ENCODE results near the gene SULT1A2. TPM values are rescaled to one million over a fixed set of nuclear protein-coding genes. Genes with fewer than 3 reads are reported as not detected.
"Not testable (repeated sequence)": the region's sequence is repeated elsewhere in the genome, so short reads cannot be mapped to it uniquely, and the experiment has no call there.

The SULT1A2 gene
- total RNA-seq, 1 experiment from 2014 or later: 21.8 TPM

GRCh38 chr16:28604186-28604565 lies 7.3 kb upstream of the SULT1A2 start:
- Histone ChIP-seq H3K4me2 (no peak overlapping the region), H3K9me3 (ENCODE audit: insufficient read depth, low read depth) (no peaks in the 10 kb centered on the region), H3K4me3 (no peak overlapping the region), H3K4me1 (replicated peaks; ENCODE audit: insufficient read depth) (peaks cover 2% of the 10 kb centered on the region), H3K27ac (no peak overlapping the region), H3K79me2 (ENCODE audit: low read depth) (peaks cover 8% of the 10 kb centered on the region; the same call in 1 of the 2 replicates), H2AFZ (no peak overlapping the region), H3K27me3 (ENCODE audit: insufficient read depth, low read depth) (no peaks in the 10 kb centered on the region), H3K36me3 (ENCODE audit: low read depth) (no peaks in the 10 kb centered on the region), H4K20me1 (ENCODE audit: insufficient read depth) (no peaks in the 10 kb centered on the region), H3K9me2 (ENCODE audit: insufficient read depth) (no peaks in the 10 kb centered on the region), H3F3A (ENCODE audit: insufficient read depth, low read depth) (peaks cover 14% of the 10 kb centered on the region)
- DNase-seq: no peak
- BruUV-seq (replicated peaks): no TSS peak
- ChIA-PET CTCF (no interaction called here), POLR2A (ENCODE audit: unreplicated experiment) (no interaction called here)
- intact Hi-C loops (cut with micrococcal nuclease; ENCODE audit: unreplicated experiment): no loop called here
- no peak for TF ChIP-seq CTCF (conservative IDR thresholded peaks at IDR 0.05)
- TF ChIP-seq EZH2 (IDR thresholded peaks at IDR 0.05; ENCODE audit: low read depth): no peak

GRCh38 chr16:28603381-28604185 lies 6.7 kb upstream of the SULT1A2 start:
- intact Hi-C loops (cut with micrococcal nuclease; ENCODE audit: unreplicated experiment): no loop called here
- Histone ChIP-seq H3K9me3 (ENCODE audit: insufficient read depth, low read depth) (no peaks in the 10 kb centered on the region), H3K27ac (no peak overlapping the region), H3F3A (ENCODE audit: insufficient read depth, low read depth) (peaks cover 14% of the 10 kb centered on the region; the same call in 1 of the 2 replicates), H3K4me3 (no peak overlapping the region), H4K20me1 (ENCODE audit: insufficient read depth) (no peaks in the 10 kb centered on the region), H3K27me3 (ENCODE audit: insufficient read depth, low read depth) (no peaks in the 10 kb centered on the region), H3K36me3 (ENCODE audit: low read depth) (no peaks in the 10 kb centered on the region), H2AFZ (no peak overlapping the region), H3K79me2 (ENCODE audit: low read depth) (0 out of 2 replicates have a peak, but pooled peaks cover 6% of the 10 kb centered on the region), H3K4me1 (replicated peaks; ENCODE audit: insufficient read depth) (no peaks in the 10 kb centered on the region), H3K4me2 (no peak overlapping the region), H3K9me2 (ENCODE audit: insufficient read depth) (no peaks in the 10 kb centered on the region)
- TF ChIP-seq CTCF (conservative IDR thresholded peaks at IDR 0.05): no peak
- TF ChIP-seq EZH2 (IDR thresholded peaks at IDR 0.05; ENCODE audit: low read depth): no peak
- ChIA-PET POLR2A (ENCODE audit: unreplicated experiment) (no interaction called here), CTCF (no interaction called here)
- no TSS peak for BruUV-seq (replicated peaks)
- DNase-seq: no peak

GRCh38 chr16:28602529-28602928 lies 5.7 kb upstream of the SULT1A2 start:
- Histone ChIP-seq H3K27me3 (ENCODE audit: insufficient read depth, low read depth) (no peaks in the 10 kb centered on the region), H3K9me3 (ENCODE audit: insufficient read depth, low read depth) (no peaks in the 10 kb centered on the region), H3K36me3 (ENCODE audit: low read depth) (no peaks in the 10 kb centered on the region), H3K4me2 (no peak overlapping the region), H2AFZ (no peak overlapping the region), H3F3A (ENCODE audit: insufficient read depth, low read depth) (peaks cover 21% of the 10 kb centered on the region), H3K9me2 (ENCODE audit: insufficient read depth) (no peaks in the 10 kb centered on the region), H4K20me1 (ENCODE audit: insufficient read depth) (no peaks in the 10 kb centered on the region), H3K4me1 (replicated peaks; ENCODE audit: insufficient read depth) (peaks cover 8% of the 10 kb centered on the region), H3K4me3 (no peak overlapping the region), H3K27ac (no peak overlapping the region), H3K79me2 (ENCODE audit: low read depth) (no peaks in the 10 kb centered on the region)
- TF ChIP-seq CTCF (conservative IDR thresholded peaks at IDR 0.05): no peak
- CTCF ChIA-PET: no interaction called here
- POLR2A ChIA-PET (ENCODE audit: unreplicated experiment): interaction anchor here (0.6 kb wide), 1 partner anchor 14 kb away, joined by 4 read pairs; no protein-coding TSS in a partner anchor
- DNase-seq: no peak
- no TSS peak for BruUV-seq (replicated peaks)
- intact Hi-C loops (cut with micrococcal nuclease; ENCODE audit: unreplicated experiment): no loop called here

GRCh38 chr16:28602062-28602461 lies 5.2 kb upstream of the SULT1A2 start:
- intact Hi-C loops (cut with micrococcal nuclease; ENCODE audit: unreplicated experiment); H3K27me3 ChIP-seq (ENCODE audit: insufficient read depth, low read depth); H3K4me3 ChIP-seq; BruUV-seq (replicated peaks); H4K20me1 ChIP-seq (ENCODE audit: insufficient read depth); H3K9me3 ChIP-seq (ENCODE audit: insufficient read depth, low read depth); H3K27ac ChIP-seq; H2AFZ ChIP-seq; H3K4me2 ChIP-seq; H3K36me3 ChIP-seq (ENCODE audit: low read depth); CTCF ChIA-PET; H3K79me2 ChIP-seq (ENCODE audit: low read depth); DNase-seq; H3K9me2 ChIP-seq (ENCODE audit: insufficient read depth): not testable (repeated sequence)
- POLR2A ChIA-PET (ENCODE audit: unreplicated experiment): interaction anchor here (0.6 kb wide), 1 partner anchor 15 kb away, joined by 4 read pairs; no protein-coding TSS in a partner anchor
- peaks cover 13% of the 10 kb centered on the region for H3K4me1 ChIP-seq (replicated peaks; ENCODE audit: insufficient read depth)
- peaks cover 25% of the 10 kb centered on the region for H3F3A ChIP-seq (ENCODE audit: insufficient read depth, low read depth)

GRCh38 chr16:28601589-28601988 lies 4.7 kb upstream of the SULT1A2 start:
- H3K4me3 ChIP-seq; H3K79me2 ChIP-seq (ENCODE audit: low read depth); H3K4me2 ChIP-seq; H3K9me3 ChIP-seq (ENCODE audit: insufficient read depth, low read depth); H3K27ac ChIP-seq; BruUV-seq (replicated peaks); H3K27me3 ChIP-seq (ENCODE audit: insufficient read depth, low read depth); CTCF ChIA-PET; DNase-seq; H4K20me1 ChIP-seq (ENCODE audit: insufficient read depth); H3K9me2 ChIP-seq (ENCODE audit: insufficient read depth); intact Hi-C loops (cut with micrococcal nuclease; ENCODE audit: unreplicated experiment); POLR2A ChIA-PET (ENCODE audit: unreplicated experiment); H3K36me3 ChIP-seq (ENCODE audit: low read depth); H2AFZ ChIP-seq: not testable (repeated sequence)
- H3F3A ChIP-seq (ENCODE audit: insufficient read depth, low read depth): peaks cover 26% of the 10 kb centered on the region
- peaks cover 16% of the 10 kb centered on the region for H3K4me1 ChIP-seq (replicated peaks; ENCODE audit: insufficient read depth)

All from PC-9 (cell line).